ENCODE data around the gene RNU6-1. TPM values are rescaled to one million over a fixed set of nuclear protein-coding genes. Genes with fewer than 3 reads are reported as not detected.

The RNU6-1 gene
- polyA plus RNA-seq, 3 donors: not detected

- H2AFZ ChIP-seq (ENCODE audit: insufficient read depth, low read depth, low read length, poor library complexity, severe bottlenecking): no peak overlapping the region
- peaks cover 33% of the 10 kb centered on the region for H3K4me1 Mint-ChIP-seq
- H3K9ac ChIP-seq (ENCODE audit: insufficient read depth, low read length, poor library complexity, severe bottlenecking): no peak overlapping the region
- peaks cover 11 to 19% of the 10 kb centered on the region in 2 donors for H3K36me3 Mint-ChIP-seq
- peaks cover 14 to 27% of the 10 kb centered on the region in 2 donors for H3K4me1 ChIP-seq (ENCODE audit: control insufficient read depth in 1 of 2, insufficient read depth in 2 of 2, low read length in 2 of 2)
- H3K4me3 ChIP-seq (replicated peaks in 1 of 3; ENCODE audit: low read depth in 2 of 3, low read length in 3 of 3): no peak overlapping the region
- 14% methylated on average over 41 of the region's 50 CpGs for WGBS (ENCODE audit: insufficient coverage)
- H4K20me1 ChIP-seq (ENCODE audit: insufficient read depth, low read length): no peaks in the 10 kb centered on the region
- H3K27ac Mint-ChIP-seq: no peak overlapping the region
- no peaks in the 10 kb centered on the region for H3K79me2 ChIP-seq (ENCODE audit: insufficient read depth, low read length)
- H3K27me3 ChIP-seq (ENCODE audit: control insufficient read depth in 2 of 2, insufficient read depth in 2 of 2, low read length in 2 of 2): peaks cover 71 to 81% of the 10 kb centered on the region in 2 donors
- H3K9me3 Mint-ChIP-seq: peaks cover 0 to 27% (median 18%) of the 10 kb centered on the region in 7 donors
- peaks cover 16 to 44% of the 10 kb centered on the region in 2 donors for H3K9me3 ChIP-seq (replicated peaks in 1 of 2; ENCODE audit: control insufficient read depth in 1 of 2, insufficient read depth in 1 of 2, low read length in 2 of 2)
- no peaks in the 10 kb centered on the region for H3K36me3 ChIP-seq (replicated peaks in 1 of 2; ENCODE audit: control insufficient read depth in 1 of 2, insufficient read depth in 2 of 2, low read length in 2 of 2)
- no peak overlapping the region for H3K27ac ChIP-seq (ENCODE audit: low read depth in 1 of 2, low read length in 2 of 2)
- no peak for TF ChIP-seq CTCF (IDR thresholded peaks at IDR 0.05)
- intact Hi-C loops (cut with micrococcal nuclease): no loop called here
- no peak overlapping the region for H3K4me2 ChIP-seq (replicated peaks; ENCODE audit: extremely low read depth, low read length, poor library complexity, severe bottlenecking)
- peaks cover 79 to 89% (median 82%) of the 10 kb centered on the region in 3 donors for H3K27me3 Mint-ChIP-seq (ENCODE audit: low read depth in 3 of 3)
- no peak for DNase-seq
- peak overlapping the region in 1 of 2 donors; percentile 86 for H3K4me3 Mint-ChIP-seq
Measured at GRCh38 chr15:67820122-67820991, 19.5 kb downstream of the RNU6-1 start.

- no peak for DNase-seq
- H3K4me1 ChIP-seq (ENCODE audit: control insufficient read depth in 1 of 2, insufficient read depth in 2 of 2, low read length in 2 of 2): peaks cover 7 to 20% of the 10 kb centered on the region in 2 donors
- H3K36me3 ChIP-seq (replicated peaks in 1 of 2; ENCODE audit: control insufficient read depth in 1 of 2, insufficient read depth in 2 of 2, low read length in 2 of 2): no peaks in the 10 kb centered on the region
- peaks cover 66 to 75% of the 10 kb centered on the region in 2 donors for H3K27me3 ChIP-seq (ENCODE audit: control insufficient read depth in 2 of 2, insufficient read depth in 2 of 2, low read length in 2 of 2)
- H2AFZ ChIP-seq (ENCODE audit: insufficient read depth, low read depth, low read length, poor library complexity, severe bottlenecking): no peak overlapping the region
- H3K9ac ChIP-seq (ENCODE audit: insufficient read depth, low read length, poor library complexity, severe bottlenecking): no peak overlapping the region
- no peak overlapping the region for H3K4me2 ChIP-seq (replicated peaks; ENCODE audit: extremely low read depth, low read length, poor library complexity, severe bottlenecking)
- Mint-ChIP-seq H3K27me3 (ENCODE audit: low read depth in 3 of 3) (peaks cover 76 to 84% (median 76%) of the 10 kb centered on the region in 3 donors), H3K4me1 (peaks cover 28% of the 10 kb centered on the region), H3K4me3 (peak overlapping the region in 1 of 2 donors; percentile 69), H3K9me3 (peaks cover 0 to 25% (median 16%) of the 10 kb centered on the region in 7 donors), H3K36me3 (peaks cover 11 to 19% of the 10 kb centered on the region in 2 donors), H3K27ac (no peak overlapping the region)
- intact Hi-C loops (cut with micrococcal nuclease): no loop called here
- no peak overlapping the region for H3K27ac ChIP-seq (ENCODE audit: low read depth in 1 of 2, low read length in 2 of 2)
- H3K79me2 ChIP-seq (ENCODE audit: insufficient read depth, low read length): no peaks in the 10 kb centered on the region
- no peaks in the 10 kb centered on the region for H4K20me1 ChIP-seq (ENCODE audit: insufficient read depth, low read length)
- no peak overlapping the region for H3K4me3 ChIP-seq (replicated peaks in 1 of 3; ENCODE audit: low read depth in 2 of 3, low read length in 3 of 3)
- TF ChIP-seq CTCF (IDR thresholded peaks at IDR 0.05): no peak
- peaks cover 11 to 39% of the 10 kb centered on the region in 2 donors for H3K9me3 ChIP-seq (replicated peaks in 1 of 2; ENCODE audit: control insufficient read depth in 1 of 2, insufficient read depth in 1 of 2, low read length in 2 of 2)
- WGBS (ENCODE audit: insufficient coverage): 32% methylated on average over 12 of the region's 19 CpGs
Measured at GRCh38 chr15:67819636-67820035, 20.2 kb downstream of the RNU6-1 start.

Data from CD14-positive monocyte (primary cell).